ENCODE results near the gene SS18.

- no peak for TF ChIP-seq CTCF (IDR thresholded peaks at IDR 0.05)
- no peak for TF ChIP-seq EZH2 (IDR thresholded peaks at IDR 0.05; ENCODE audit: borderline replicate concordance, insufficient read depth, low read depth, low read length, poor library complexity, severe bottlenecking)
Observed at GRCh38 chr18:26002375-26002910, 88.0 kb downstream of the SS18 start.

All from B cell (primary cell).